ENCODE measurements around the gene BCL2L12. TPM values are rescaled to one million over a fixed set of nuclear protein-coding genes. Genes with fewer than 3 reads are reported as not detected.

BCL2L12 gene
- total RNA-seq, 1 donor from 2014 or later: 11.4 TPM

- no peaks in the 10 kb centered on the region for H3K27me3 ChIP-seq (ENCODE audit: low read depth)
- H3K4me3 ChIP-seq: peak overlapping the region; percentile 41
- intact Hi-C loops (cut with micrococcal nuclease): no loop called here
- peak; percentile 94 for TF ChIP-seq CTCF (IDR thresholded peaks at IDR 0.05; ENCODE audit: borderline replicate concordance)
- peak; percentile 74 for DNase-seq
- no peaks in the 10 kb centered on the region for H3K9me3 ChIP-seq (replicated peaks)
- H3K27ac ChIP-seq (replicated peaks): peak overlapping the region; percentile 66
- H3K4me1 ChIP-seq: peaks cover 19% of the 10 kb centered on the region
- H3K36me3 ChIP-seq: peaks cover 8% of the 10 kb centered on the region
Measured at GRCh38 chr19:49672131-49672919, 6.6 kb downstream of the BCL2L12 start.

- TF ChIP-seq CTCF (IDR thresholded peaks at IDR 0.05; ENCODE audit: borderline replicate concordance): no peak
- Histone ChIP-seq H3K9me3 (replicated peaks) (no peaks in the 10 kb centered on the region), H3K27me3 (ENCODE audit: low read depth) (no peaks in the 10 kb centered on the region), H3K4me1 (peaks cover 59% of the 10 kb centered on the region), H3K4me3 (peak overlapping the region; percentile 98), H3K27ac (replicated peaks) (peak overlapping the region; percentile 87), H3K36me3 (peaks cover 4% of the 10 kb centered on the region)
- peak; percentile 86 for DNase-seq
- intact Hi-C loops (cut with micrococcal nuclease): no loop called here
Measured at GRCh38 chr19:49676136-49676783, 10.5 kb downstream of the BCL2L12 start.

- peak overlapping the region; percentile 98 for H3K4me3 ChIP-seq
- no peaks in the 10 kb centered on the region for H3K27me3 ChIP-seq (ENCODE audit: low read depth)
- H3K9me3 ChIP-seq (replicated peaks): no peaks in the 10 kb centered on the region
- TF ChIP-seq CTCF (IDR thresholded peaks at IDR 0.05; ENCODE audit: borderline replicate concordance): no peak
- DNase-seq: peak; percentile 99
- intact Hi-C loops (cut with micrococcal nuclease): no loop called here
- H3K27ac ChIP-seq (replicated peaks): peak overlapping the region; percentile 97
- peaks cover 10% of the 10 kb centered on the region for H3K36me3 ChIP-seq
- H3K4me1 ChIP-seq: peaks cover 63% of the 10 kb centered on the region
Measured at GRCh38 chr19:49676784-49677230, 11.1 kb downstream of the BCL2L12 start.

- intact Hi-C loops (cut with micrococcal nuclease): no loop called here
- no peak for TF ChIP-seq CTCF (IDR thresholded peaks at IDR 0.05; ENCODE audit: borderline replicate concordance)
- Histone ChIP-seq H3K27ac (replicated peaks) (peak within 1 kb of the TSS; percentile 97), H3K4me1 (peaks cover 58% of the 10 kb centered on the region), H3K9me3 (replicated peaks) (no peaks in the 10 kb centered on the region), H3K27me3 (ENCODE audit: low read depth) (no peaks in the 10 kb centered on the region), H3K36me3 (peaks cover 16% of the 10 kb centered on the region), H3K4me3 (peak within 1 kb of the TSS; percentile 98)
- no peak for DNase-seq
Measured at GRCh38 chr19:49677231-49677900, 11.6 kb downstream of the BCL2L12 start, which contains the start of gene PRMT1. TSS of gene PRMT1 (plus strand) at chr19:49677271. CDS start at chr19:49677281, 10 bp downstream.

- H3K27me3 ChIP-seq (ENCODE audit: low read depth): no peaks in the 10 kb centered on the region
- peaks cover 23% of the 10 kb centered on the region for H3K36me3 ChIP-seq
- H3K4me1 ChIP-seq: peaks cover 55% of the 10 kb centered on the region
- no peaks in the 10 kb centered on the region for H3K9me3 ChIP-seq (replicated peaks)
- peak overlapping the region; percentile 97 for H3K27ac ChIP-seq (replicated peaks)
- H3K4me3 ChIP-seq: peak overlapping the region; percentile 98
- DNase-seq: peak; percentile 69
- intact Hi-C loops (cut with micrococcal nuclease): no loop called here
- TF ChIP-seq CTCF (IDR thresholded peaks at IDR 0.05; ENCODE audit: borderline replicate concordance): peak; percentile 63
Measured at GRCh38 chr19:49677901-49678674, 12.4 kb downstream of the BCL2L12 start.
